GM12892 (cell line): Measurements from ENCODE around the gene KIF2A.

Experiments used
- POLR2A ChIP-seq: IDR thresholded peaks from 2 replicates; pipeline ENCODE4 v1.6.1; 2011; ENCODE audit warnings: low read depth, low read length, control low read depth
- TAF1 ChIP-seq: IDR thresholded peaks from 2 replicates; pipeline ENCODE4 v1.6.1; 2011; ENCODE audit warnings: low read depth, mild to moderate bottlenecking, control low read depth, low read length, borderline replicate concordance

GRCh38 chr5:62330302-62330701 lies 24.3 kb downstream of the KIF2A start:
- TF ChIP-seq POLR2A (no peak), TAF1 (no peak)
